ENCODE measurements around the gene ACE.

GRCh38 chr17:63442074-63442473 lies 34.8 kb upstream of the ACE start:
- TF ChIP-seq RORB (CRISPR knock-in tag; IDR thresholded peaks at IDR 0.05) (no peak), TCF7 (CRISPR knock-in tag; IDR thresholded peaks at IDR 0.05; ENCODE audit: low read depth) (no peak), CREM (CRISPR knock-in tag; IDR thresholded peaks at IDR 0.05) (no peak), NR3C1 (CRISPR knock-in tag; conservative IDR thresholded peaks at IDR 0.05; ENCODE audit: low read depth) (no peak), CTCF (IDR thresholded peaks at IDR 0.05) (no peak)
